Esophagus squamous epithelium (tissue), 4 donors: ENCODE measurements around the gene HMGN4.

Experiments
- POLR2A ChIP-seq, 4 donors: fragments of 450-650 bp; IDR thresholded peaks; one replicate each; pipeline ENCODE4 v1.6.1; 2017; ENCODE audit warnings: antibody characterized with exemption in 4 of 4, mild to moderate bottlenecking in 4 of 4, moderate library complexity in 3 of 4
- TF ChIP-seq, protein P1 (sequence below), 6 experiments: fragments of 450-650 bp in 4 of 6; fragments of 200-600 bp in 2 of 6; sonication (generic) in 2 of 6; IDR thresholded peaks; one replicate each; pipeline ENCODE4 v1.5.1; 2016 to 2019; ENCODE audit warnings: antibody characterized with exemption in 6 of 6, mild to moderate bottlenecking in 4 of 6, moderate library complexity in 4 of 6

DNA sequence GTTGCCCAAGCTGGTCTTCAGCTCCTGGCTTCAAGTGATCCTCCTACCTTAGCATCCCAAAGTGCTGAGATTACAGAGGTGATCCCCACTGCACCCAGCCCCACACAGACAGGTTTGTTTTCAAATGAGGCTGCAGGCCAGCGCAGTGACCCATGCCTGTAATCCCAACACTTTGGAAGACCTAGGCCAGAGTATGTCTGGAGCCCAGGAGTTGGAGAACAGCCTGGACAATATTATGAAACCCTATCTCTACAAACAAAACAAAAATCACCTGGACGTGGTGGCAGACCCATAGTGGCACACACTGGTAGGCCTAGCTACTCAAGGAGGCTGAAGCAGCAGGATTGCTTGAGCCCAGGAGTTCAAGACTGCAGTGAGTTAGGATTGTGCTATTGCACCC is 8.0 kb upstream of the HMGN4 start:
- TF ChIP-seq, protein P1, sequence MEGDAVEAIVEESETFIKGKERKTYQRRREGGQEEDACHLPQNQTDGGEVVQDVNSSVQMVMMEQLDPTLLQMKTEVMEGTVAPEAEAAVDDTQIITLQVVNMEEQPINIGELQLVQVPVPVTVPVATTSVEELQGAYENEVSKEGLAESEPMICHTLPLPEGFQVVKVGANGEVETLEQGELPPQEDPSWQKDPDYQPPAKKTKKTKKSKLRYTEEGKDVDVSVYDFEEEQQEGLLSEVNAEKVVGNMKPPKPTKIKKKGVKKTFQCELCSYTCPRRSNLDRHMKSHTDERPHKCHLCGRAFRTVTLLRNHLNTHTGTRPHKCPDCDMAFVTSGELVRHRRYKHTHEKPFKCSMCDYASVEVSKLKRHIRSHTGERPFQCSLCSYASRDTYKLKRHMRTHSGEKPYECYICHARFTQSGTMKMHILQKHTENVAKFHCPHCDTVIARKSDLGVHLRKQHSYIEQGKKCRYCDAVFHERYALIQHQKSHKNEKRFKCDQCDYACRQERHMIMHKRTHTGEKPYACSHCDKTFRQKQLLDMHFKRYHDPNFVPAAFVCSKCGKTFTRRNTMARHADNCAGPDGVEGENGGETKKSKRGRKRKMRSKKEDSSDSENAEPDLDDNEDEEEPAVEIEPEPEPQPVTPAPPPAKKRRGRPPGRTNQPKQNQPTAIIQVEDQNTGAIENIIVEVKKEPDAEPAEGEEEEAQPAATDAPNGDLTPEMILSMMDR (IDR thresholded peaks at IDR 0.05): no peak
- no peak for TF ChIP-seq POLR2A (IDR thresholded peaks at IDR 0.05)
